Body of pancreas (tissue), 4 donors: Measurements from ENCODE around the gene SMPD4.
"Not testable (repeated sequence)": the region's sequence is repeated elsewhere in the genome, so short reads cannot be mapped to it uniquely, and the experiment has no call there.

Experiments
- CTCF ChIP-seq, 7 experiments: fragments of 450-650 bp in 4 of 7; fragments of 200-600 bp in 3 of 7; sonication (generic) in 3 of 7; IDR thresholded peaks; one replicate each; pipeline ENCODE4 v1.5.1; 2016 to 2019; ENCODE audit warnings: antibody characterized with exemption in 7 of 7
- POLR2A ChIP-seq, 3 donors: fragments of 450-650 bp; IDR thresholded peaks; one replicate each; pipeline ENCODE4 v1.6.1; 2016; ENCODE audit warnings: antibody characterized with exemption in 3 of 3, mild to moderate bottlenecking in 2 of 3

DNA sequence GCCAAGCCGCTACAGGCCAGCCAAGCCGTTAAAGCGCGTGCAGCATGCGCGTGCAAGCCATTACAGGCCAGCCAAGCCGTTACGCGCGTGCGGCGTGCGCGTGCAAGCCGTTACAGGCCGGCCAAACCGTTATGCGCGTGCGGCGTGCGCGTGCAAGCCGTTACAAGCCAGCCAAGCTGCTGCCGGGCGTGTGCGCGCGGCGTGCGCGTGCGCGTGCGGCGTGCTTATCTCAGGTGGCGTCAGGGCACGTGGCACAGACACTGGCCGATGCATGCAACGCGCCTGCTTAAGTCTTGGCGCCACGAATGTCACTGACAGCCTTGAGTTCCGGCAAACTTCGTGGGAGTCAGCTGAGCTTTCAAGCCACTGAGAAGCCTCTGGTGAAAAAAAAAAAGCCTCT is 60.5 kb downstream of the SMPD4 start:
- TF ChIP-seq POLR2A, CTCF (IDR thresholded peaks at IDR 0.05): not testable (repeated sequence)
